OCI-LY1 (cell line): ENCODE data around the gene EXO1.

Experiments used
- H2AFZ ChIP-seq: fragments of 200-600 bp; sonication (generic), shearing (Covaris generic); 2 replicates; pipeline ENCODE4 v1.6.0; 2014; ENCODE audit warnings: antibody characterized with exemption, mild to moderate bottlenecking, low read length
- H3F3A ChIP-seq: fragments of 200-600 bp; sonication (generic), shearing (Covaris generic); 2 replicates; pipeline ENCODE4 v1.6.0; 2014; ENCODE audit warnings: mild to moderate bottlenecking, antibody characterized with exemption, low read length, moderate library complexity; ENCODE audit not compliant: insufficient read depth
- H3K27ac ChIP-seq: fragments of 200-600 bp; sonication (generic); 2 replicates; pipeline ENCODE4 v1.5.1; 2014; ENCODE audit warnings: low read length, mixed run types, mild to moderate bottlenecking, low read depth; ENCODE audit not compliant: poor library complexity, severe bottlenecking
- H3K27me3 ChIP-seq: fragments of 200-600 bp; sonication (generic); 2 replicates; pipeline ENCODE4 v1.6.0; 2014; ENCODE audit warnings: antibody characterized with exemption, mild to moderate bottlenecking, low read length, moderate library complexity; ENCODE audit not compliant: insufficient read depth
- H3K36me3 ChIP-seq: fragments of 200-600 bp; sonication (generic); 2 replicates; pipeline ENCODE4 v1.6.1; 2014; ENCODE audit warnings: mild to moderate bottlenecking, antibody characterized with exemption, low read length, moderate library complexity, mixed read lengths; ENCODE audit not compliant: insufficient read depth
- H3K4me1 ChIP-seq: fragments of 200-600 bp; sonication (generic); 2 replicates; pipeline ENCODE4 v1.5.1; 2014; ENCODE audit warnings: mild to moderate bottlenecking, low read length, moderate library complexity; ENCODE audit not compliant: insufficient read depth, severe bottlenecking
- H3K4me2 ChIP-seq: fragments of 200-600 bp; sonication (generic), shearing (Covaris generic); 2 replicates; pipeline ENCODE4 v1.6.1; 2014; ENCODE audit warnings: low read length
- H3K4me3 ChIP-seq: fragments of 200-600 bp; sonication (generic); 2 replicates; pipeline ENCODE4 v1.5.1; 2014; ENCODE audit warnings: low read length, low read depth, mild to moderate bottlenecking, mixed read lengths; ENCODE audit not compliant: poor library complexity, severe bottlenecking
- H3K79me2 ChIP-seq: fragments of 200-600 bp; shearing (Covaris generic); 2 replicates; pipeline ENCODE4 v1.6.1; 2016; ENCODE audit warnings: mixed run types, low read length, mixed read lengths; ENCODE audit not compliant: insufficient read depth
- H3K9ac ChIP-seq: fragments of 200-600 bp; sonication (generic), shearing (Covaris generic); 2 replicates; pipeline ENCODE4 v1.6.1; 2014; ENCODE audit warnings: mild to moderate bottlenecking, low read length, mixed read lengths
- H3K9me2 ChIP-seq: fragments of 200-600 bp; sonication (generic), shearing (Covaris generic); 2 replicates; pipeline ENCODE4 v1.6.1; 2014; ENCODE audit warnings: low read depth, mild to moderate bottlenecking, low read length, mixed read lengths
- H3K9me3 ChIP-seq: fragments of 200-600 bp; shearing (Covaris generic); 2 replicates; pipeline ENCODE4 v1.6.1; 2014; ENCODE audit warnings: low read length, mixed read lengths
- H4K20me1 ChIP-seq: fragments of 200-600 bp; sonication (generic), shearing (Covaris generic); 2 replicates; pipeline ENCODE4 v1.6.0; 2016; ENCODE audit warnings: mild to moderate bottlenecking, low read length; ENCODE audit not compliant: insufficient read depth
- EZH2 ChIP-seq: fragments of 200-600 bp; sonication (generic), shearing (Covaris generic); IDR thresholded peaks from 2 replicates; pipeline ENCODE4 v1.8.0; 2017; ENCODE audit warnings: borderline replicate concordance, mixed run types, mild to moderate bottlenecking, antibody characterized with exemption, low read length, moderate library complexity, mixed read lengths
- TF ChIP-seq, protein P1 (sequence below): fragments of 200-600 bp; sonication (generic), shearing (Covaris generic); IDR thresholded peaks from 2 replicates; pipeline ENCODE4 v1.5.1; 2017; ENCODE audit warnings: mild to moderate bottlenecking, antibody characterized with exemption, low read length, moderate library complexity, mixed read lengths

Gene EXO1

DNA sequence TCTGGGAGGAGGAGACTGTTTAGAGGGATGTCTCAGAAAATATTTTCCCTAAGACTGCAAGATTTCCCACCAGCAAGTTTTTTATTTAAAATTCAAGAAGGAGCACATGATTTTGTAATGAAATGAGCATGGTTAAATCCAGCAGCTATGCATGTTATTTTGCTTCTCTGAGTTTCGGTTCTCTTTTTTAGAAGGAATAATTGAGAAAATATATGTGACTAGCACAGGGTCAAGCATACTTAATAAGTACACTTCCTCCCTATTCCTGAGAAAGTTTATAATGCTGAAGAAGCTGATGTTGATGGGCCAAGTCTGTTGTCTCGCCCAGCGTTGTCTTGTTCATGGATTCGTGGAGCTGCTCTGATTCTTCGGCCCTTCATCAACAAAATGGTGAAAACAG, 51.2 kb downstream of the EXO1 start:
- peak overlapping the region; percentile 78 for H3K27ac ChIP-seq
- H3K4me2 ChIP-seq, result peak overlapping the region; percentile 45

DNA sequence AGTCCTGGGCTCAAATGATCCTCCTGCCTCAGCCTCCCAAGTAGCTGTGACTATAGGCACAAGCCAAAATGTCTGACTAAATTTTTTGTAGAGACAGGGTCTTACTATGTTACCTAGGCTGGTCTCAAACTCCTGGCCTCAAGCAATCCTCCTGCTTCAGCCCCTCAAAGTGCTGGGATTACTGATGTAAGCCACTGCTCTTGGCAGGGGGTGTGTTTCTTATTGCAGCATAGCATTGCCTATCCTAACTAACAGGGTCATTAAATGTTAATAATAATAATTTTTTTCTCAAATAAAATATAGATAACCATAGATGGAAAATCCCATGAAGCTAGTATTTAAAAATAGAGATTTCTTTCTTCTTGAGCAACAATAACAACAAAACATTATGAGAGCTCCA, 52.4 kb downstream of the EXO1 start:
- Histone ChIP-seq H3K4me3 (no peak overlapping the region), H3K9me2 (no peaks in the 10 kb centered on the region), H3K4me2 (no peak overlapping the region), H3K79me2 (no peaks in the 10 kb centered on the region), H3K4me1 (peaks cover 15% of the 10 kb centered on the region), H3K27me3 (no peaks in the 10 kb centered on the region), H3K27ac (no peak overlapping the region), H3F3A (no peaks in the 10 kb centered on the region), H2AFZ (no peak overlapping the region), H3K9me3 (no peaks in the 10 kb centered on the region), H3K9ac (no peak overlapping the region), H4K20me1 (no peaks in the 10 kb centered on the region), H3K36me3 (no peaks in the 10 kb centered on the region)
- no peak for TF ChIP-seq EZH2
- TF ChIP-seq, protein P1, sequence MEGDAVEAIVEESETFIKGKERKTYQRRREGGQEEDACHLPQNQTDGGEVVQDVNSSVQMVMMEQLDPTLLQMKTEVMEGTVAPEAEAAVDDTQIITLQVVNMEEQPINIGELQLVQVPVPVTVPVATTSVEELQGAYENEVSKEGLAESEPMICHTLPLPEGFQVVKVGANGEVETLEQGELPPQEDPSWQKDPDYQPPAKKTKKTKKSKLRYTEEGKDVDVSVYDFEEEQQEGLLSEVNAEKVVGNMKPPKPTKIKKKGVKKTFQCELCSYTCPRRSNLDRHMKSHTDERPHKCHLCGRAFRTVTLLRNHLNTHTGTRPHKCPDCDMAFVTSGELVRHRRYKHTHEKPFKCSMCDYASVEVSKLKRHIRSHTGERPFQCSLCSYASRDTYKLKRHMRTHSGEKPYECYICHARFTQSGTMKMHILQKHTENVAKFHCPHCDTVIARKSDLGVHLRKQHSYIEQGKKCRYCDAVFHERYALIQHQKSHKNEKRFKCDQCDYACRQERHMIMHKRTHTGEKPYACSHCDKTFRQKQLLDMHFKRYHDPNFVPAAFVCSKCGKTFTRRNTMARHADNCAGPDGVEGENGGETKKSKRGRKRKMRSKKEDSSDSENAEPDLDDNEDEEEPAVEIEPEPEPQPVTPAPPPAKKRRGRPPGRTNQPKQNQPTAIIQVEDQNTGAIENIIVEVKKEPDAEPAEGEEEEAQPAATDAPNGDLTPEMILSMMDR, result no peak

More for the DNA sequence above, 51.2 kb downstream of the EXO1 start:
- no peak for TF ChIP-seq EZH2
- TF ChIP-seq, protein P1, result no peak
- Histone ChIP-seq H3K9me2 (no peaks in the 10 kb centered on the region), H3K79me2 (no peaks in the 10 kb centered on the region), H3K4me3 (no peak overlapping the region), H3K9me3 (no peaks in the 10 kb centered on the region), H4K20me1 (no peaks in the 10 kb centered on the region), H3F3A (no peaks in the 10 kb centered on the region), H3K36me3 (no peaks in the 10 kb centered on the region), H2AFZ (no peak overlapping the region), H3K27me3 (no peaks in the 10 kb centered on the region), H3K4me1 (peaks cover 15% of the 10 kb centered on the region), H3K9ac (no peak overlapping the region; the same call in 1 of the 2 replicates)

DNA sequence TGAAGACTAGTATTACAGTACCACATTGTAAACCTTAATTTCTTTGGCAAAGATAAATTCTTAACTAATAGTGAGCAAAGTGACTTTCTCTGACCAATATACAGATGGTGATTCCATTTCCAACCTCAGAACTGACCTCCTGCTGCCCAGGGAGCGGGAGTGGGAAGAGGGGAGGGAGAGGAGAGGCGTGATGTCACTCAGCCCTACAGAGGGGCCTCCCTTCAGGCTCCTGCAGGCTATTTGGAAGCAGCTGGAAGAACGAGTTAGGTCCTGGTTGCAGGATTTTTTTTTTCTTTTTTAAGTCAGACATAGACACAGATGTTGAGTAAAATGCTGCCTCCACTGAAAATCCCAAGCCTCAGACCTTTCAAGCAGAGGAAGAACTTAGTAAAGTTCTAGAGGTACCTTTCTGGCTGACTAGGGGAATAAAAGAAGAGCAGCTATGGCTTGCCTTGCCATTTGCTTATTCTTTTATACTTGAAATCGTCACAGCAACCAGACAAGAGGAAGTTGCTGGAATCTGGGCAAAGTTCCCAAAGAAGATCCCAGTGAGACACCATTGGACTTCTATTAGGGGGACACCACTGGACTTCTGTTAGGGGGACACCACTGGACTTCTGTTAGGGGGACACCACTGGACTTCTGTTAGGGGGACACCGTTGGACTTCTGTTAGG, 54.5 kb downstream of the EXO1 start:
- Histone ChIP-seq H3K9me3 (no peaks in the 10 kb centered on the region), H3K4me3 (no peak overlapping the region), H3K27me3 (no peaks in the 10 kb centered on the region), H3K9me2 (no peaks in the 10 kb centered on the region), H3K9ac (no peak overlapping the region), H3F3A (no peaks in the 10 kb centered on the region), H4K20me1 (no peaks in the 10 kb centered on the region), H3K36me3 (no peaks in the 10 kb centered on the region), H2AFZ (no peak overlapping the region), H3K4me1 (peaks cover 15% of the 10 kb centered on the region), H3K79me2 (no peaks in the 10 kb centered on the region), H3K27ac (no peak overlapping the region), H3K4me2 (no peak overlapping the region)
- TF ChIP-seq, protein P1, result no peak
- no peak for TF ChIP-seq EZH2
